Fibroblast of lung (primary cell): ENCODE measurements around the gene WSB1. TPM values are rescaled to one million over a fixed set of nuclear protein-coding genes. Genes with fewer than 3 reads are reported as not detected.

ENCODE experiments used
- DNase-seq, 2 donors: peaks; one replicate each; pipeline versions ENCODE4 v3.0.0 to v3.0.0-alpha.2; 2010; ENCODE audit warnings: low read depth in 2 of 2
- H2AFZ ChIP-seq: 2 replicates; pipeline ENCODE4 v1.5.1; 2012; ENCODE audit warnings: low read length, control low read depth, inconsistent platforms
- H3K27ac ChIP-seq: 2 replicates; pipeline ENCODE4 v1.5.1; 2011; ENCODE audit warnings: low read length, control low read depth; ENCODE audit not compliant: insufficient read depth
- H3K27me3 ChIP-seq: 2 replicates; pipeline ENCODE4 v1.5.1; 2011; ENCODE audit warnings: mild to moderate bottlenecking, low read length; ENCODE audit not compliant: control insufficient read depth, insufficient read depth
- H3K36me3 ChIP-seq: 2 replicates; pipeline ENCODE4 v1.5.1; 2011; ENCODE audit warnings: low read length; ENCODE audit not compliant: control insufficient read depth, insufficient read depth
- H3K4me1 ChIP-seq: 2 replicates; pipeline ENCODE4 v1.5.1; 2011; ENCODE audit warnings: low read length; ENCODE audit not compliant: control insufficient read depth, insufficient read depth; ENCODE audit errors: extremely low read depth
- H3K4me2 ChIP-seq: 2 replicates; pipeline ENCODE4 v1.5.1; 2011; ENCODE audit warnings: low read length, control low read depth; ENCODE audit not compliant: insufficient read depth; ENCODE audit errors: extremely low read depth
- H3K4me3 ChIP-seq, 4 experiments: fragments of 200-600 bp in 1 of 4; sonication (generic) in 1 of 4; replicated peaks in 1 of 4; 2 replicates each; pipeline ENCODE4 v1.5.1; 2011 to 2016; ENCODE audit warnings: low read length in 4 of 4, low read depth in 3 of 4, mild to moderate bottlenecking in 3 of 4, control low read depth in 2 of 4, inconsistent platforms in 1 of 4, mixed read lengths in 1 of 4; ENCODE audit not compliant: insufficient read depth in 1 of 4; ENCODE audit errors: control extremely low read depth in 1 of 4
- H3K79me2 ChIP-seq: 2 replicates; pipeline ENCODE4 v1.5.1; 2012; ENCODE audit warnings: mild to moderate bottlenecking, low read length, inconsistent platforms; ENCODE audit not compliant: control insufficient read depth, insufficient read depth
- H3K9ac ChIP-seq: 2 replicates; pipeline ENCODE4 v1.5.1; 2011; ENCODE audit warnings: mild to moderate bottlenecking, low read length, control low read depth; ENCODE audit not compliant: insufficient read depth
- H3K9me3 ChIP-seq: 2 replicates; pipeline ENCODE4 v1.5.1; 2012; ENCODE audit warnings: low read depth, low read length; ENCODE audit not compliant: control insufficient read depth, insufficient read depth
- H4K20me1 ChIP-seq: 2 replicates; pipeline ENCODE4 v1.5.1; 2011; ENCODE audit warnings: low read length; ENCODE audit not compliant: control insufficient read depth, insufficient read depth; ENCODE audit errors: extremely low read depth
- CTCF ChIP-seq, 2 donors: IDR thresholded peaks in 1 of 2; conservative IDR thresholded peaks in 1 of 2; 1 replicate in 1 of 2; 2 replicates in 1 of 2; pipeline ENCODE4 v1.5.1; 2011 to 2012; ENCODE audit warnings: low read length in 2 of 2, control low read depth in 1 of 2, inconsistent platforms in 1 of 2, low read depth in 1 of 2, mild to moderate bottlenecking in 1 of 2
- EZH2 ChIP-seq: IDR thresholded peaks from 2 replicates; pipeline ENCODE4 v1.5.1; 2012; ENCODE audit warnings: low read length, control low read depth, mild to moderate bottlenecking; ENCODE audit errors: missing control alignments
- polyA plus RNA-seq, 2 donors: library from polyadenylated mRNA; depleted of rRNA in 1 of 2; stranded (reverse) in 1 of 2; unstranded in 1 of 2; fragments of >200 nt; gene quantifications; 2 replicates each; pipeline ENCODE4 v1.2.1, GENCODE V29; 2011 to 2012; ENCODE audit warnings: missing spikeins in 1 of 2
- total RNA-seq: library from RNA; depleted of rRNA; stranded (reverse); fragments of >200 nt; gene quantifications from 2 replicates; pipeline ENCODE4 v1.2.1, GENCODE V29; 2014

WSB1 gene
- total and polyA plus RNA-seq, 2 donors (not counting 1 experiment from before 2014, with no cell fraction given): 96.3 to 139 TPM

GRCh38 chr17:27357236-27357635 lies 63.3 kb downstream of the WSB1 start:
- Histone ChIP-seq H3K9me3 (no peaks in the 10 kb centered on the region), H3K27me3 (no peaks in the 10 kb centered on the region), H3K4me2 (no peak overlapping the region), H3K4me3 (no peak overlapping the region), H3K4me1 (peaks cover 9% of the 10 kb centered on the region), H3K27ac (no peak overlapping the region), H3K36me3 (no peaks in the 10 kb centered on the region), H3K79me2 (peaks cover 3% of the 10 kb centered on the region), H2AFZ (no peak overlapping the region), H4K20me1 (no peaks in the 10 kb centered on the region), H3K9ac (no peak overlapping the region)
- no peak for DNase-seq
- TF ChIP-seq EZH2: no peak
- no peak for TF ChIP-seq CTCF (conservative IDR thresholded peaks at IDR 0.05 in 1 of 2, IDR thresholded peaks at IDR 0.05 in 1 of 2; ENCODE audit: low read depth in 1 of 2, low read length in 2 of 2)

GRCh38 chr17:27360507-27360906 lies 66.6 kb downstream of the WSB1 start:
- Histone ChIP-seq H3K79me2 (no peaks in the 10 kb centered on the region), H3K4me3 (no peak overlapping the region), H3K36me3 (no peaks in the 10 kb centered on the region), H3K27me3 (no peaks in the 10 kb centered on the region), H3K4me2 (no peak overlapping the region), H3K4me1 (peaks cover 2% of the 10 kb centered on the region), H3K27ac (no peak overlapping the region), H3K9ac (no peak overlapping the region), H3K9me3 (no peaks in the 10 kb centered on the region), H2AFZ (no peak overlapping the region), H4K20me1 (no peaks in the 10 kb centered on the region)
- TF ChIP-seq EZH2 (no peak), CTCF (conservative IDR thresholded peaks at IDR 0.05 in 1 of 2, IDR thresholded peaks at IDR 0.05 in 1 of 2; ENCODE audit: low read depth in 1 of 2, low read length in 2 of 2) (no peak)
- DNase-seq: no peak

- H3K79me2 ChIP-seq: no peaks in the 10 kb centered on the region
- TF ChIP-seq CTCF (conservative IDR thresholded peaks at IDR 0.05 in 1 of 2, IDR thresholded peaks at IDR 0.05 in 1 of 2; ENCODE audit: low read depth in 1 of 2, low read length in 2 of 2) (no peak), EZH2 (no peak)
These were observed 67.8 kb downstream of the WSB1 start for GRCh38 chr17:27361695-27362094.

More at GRCh38 chr17:27361695-27362094, 67.8 kb downstream of the WSB1 start:
- Histone ChIP-seq H4K20me1 (no peaks in the 10 kb centered on the region), H3K4me3 (no peak overlapping the region), H3K27ac (no peak overlapping the region), H3K9me3 (no peaks in the 10 kb centered on the region), H3K27me3 (no peaks in the 10 kb centered on the region), H3K4me2 (no peak overlapping the region), H3K4me1 (peaks cover 2% of the 10 kb centered on the region), H3K36me3 (no peaks in the 10 kb centered on the region), H2AFZ (no peak overlapping the region), H3K9ac (no peak overlapping the region)
- no peak for DNase-seq
